ENCODE data around the gene SPO11. TPM values are rescaled to one million over a fixed set of nuclear protein-coding genes. Genes with fewer than 3 reads are reported as not detected.

Gene SPO11
- total RNA-seq, 4 donors from 2014 or later = not detected

- in situ Hi-C loops (cut with MboI; ENCODE audit: low pct_ligation_motif_present in 1 of 4, low pct_unique_long_range_greater_than_20kb in 1 of 4, low sequenced_read_pairs in 3 of 4) (loop anchor here in 2 of 4 donors (25.0 kb wide), 3 partner anchors 212 to 837 kb away; partner anchors contain the start of gene ZBP1 (in 1 of the 2)), intact Hi-C loops (cut with DNase I; ENCODE audit: low total_unique reads) (loop anchor here (10.0 kb wide), 1 partner anchor 220 kb away; no protein-coding TSS in a partner anchor)
- 67 to 87% methylated on average over 1 to 14 of the region's 14 CpGs for WGBS, 2 donors (ENCODE audit: low coverage in 1 of 2)
- Histone ChIP-seq H3K4me1 (peaks cover 0 to 3% (median 0%) of the 10 kb centered on the region in 4 donors), H3K9me3 (no peaks in the 10 kb centered on the region), H3K27me3 (no peaks in the 10 kb centered on the region), H3K36me3 (peaks cover 0 to 60% (median 30%) of the 10 kb centered on the region in 4 donors), H3K27ac (peak overlapping the region in 3 of 4 donors; percentile 12 to 36 (median 12)), H3K4me3 (peak overlapping the region in 1 of 4 donors; percentile 1)
- peak; percentile 28 for DNase-seq
- TF ChIP-seq POLR2AphosphoS5 (IDR thresholded peaks at IDR 0.05) (peak in 1 of 3 donors; percentile 16), CTCF (IDR thresholded peaks at IDR 0.05) (no peak), POLR2A (IDR thresholded peaks at IDR 0.05) (no peak)
These were observed 45.5 kb downstream of the SPO11 start for GRCh38 chr20:57374931-57375651.

- TF ChIP-seq CTCF (IDR thresholded peaks at IDR 0.05) = no peak
- no peak for TF ChIP-seq POLR2A (IDR thresholded peaks at IDR 0.05)
- no peak for TF ChIP-seq POLR2AphosphoS5 (IDR thresholded peaks at IDR 0.05)
- TF ChIP-seq EP300 (IDR thresholded peaks at IDR 0.05; ENCODE audit: low read depth) = no peak
- H3K36me3 ChIP-seq = peaks cover 0 to 56% (median 27%) of the 10 kb centered on the region in 4 donors
- in situ Hi-C loops (cut with MboI; ENCODE audit: low pct_ligation_motif_present in 1 of 4, low pct_unique_long_range_greater_than_20kb in 1 of 4, low sequenced_read_pairs in 3 of 4) = loop anchor here in 2 of 4 donors (25.0 kb wide), 3 partner anchors 212 to 837 kb away; partner anchors contain the start of gene ZBP1 (in 1 of the 2)
- DNase-seq = no peak
- H3K4me1 ChIP-seq = peaks cover 0 to 3% (median 0%) of the 10 kb centered on the region in 4 donors
- peak overlapping the region in 3 of 4 donors; percentile 12 to 36 (median 12) for H3K27ac ChIP-seq
- no peaks in the 10 kb centered on the region for H3K27me3 ChIP-seq
- no peak overlapping the region for H3K4me3 ChIP-seq
- intact Hi-C loops (cut with DNase I; ENCODE audit: low total_unique reads) = loop anchor here (10.0 kb wide), 1 partner anchor 219 kb away; no protein-coding TSS in a partner anchor
- H3K9me3 ChIP-seq = no peaks in the 10 kb centered on the region
- 95 to 100% methylated on average over 1 to 10 of the region's 10 CpGs for WGBS, 2 donors (ENCODE audit: low coverage in 1 of 2)
These were observed 46.1 kb downstream of the SPO11 start for GRCh38 chr20:57375652-57376230.

- intact Hi-C loops (cut with DNase I; ENCODE audit: low total_unique reads) = loop anchor here (10.0 kb wide), 1 partner anchor 217 kb away; no protein-coding TSS in a partner anchor
- H3K36me3 ChIP-seq = peaks cover 0 to 44% (median 21%) of the 10 kb centered on the region in 4 donors
- no peak for TF ChIP-seq POLR2AphosphoS5 (IDR thresholded peaks at IDR 0.05)
- TF ChIP-seq EP300 (IDR thresholded peaks at IDR 0.05; ENCODE audit: low read depth) = no peak
- no peak for TF ChIP-seq CTCF (IDR thresholded peaks at IDR 0.05)
- no peak for TF ChIP-seq POLR2A (IDR thresholded peaks at IDR 0.05)
- 88 to 90% methylated on average over 4 to 13 of the region's 13 CpGs for WGBS, 2 donors (ENCODE audit: low coverage in 1 of 2)
- no peaks in the 10 kb centered on the region for H3K9me3 ChIP-seq
- no peak overlapping the region for H3K27ac ChIP-seq
- no peak for DNase-seq
- in situ Hi-C loops (cut with MboI; ENCODE audit: low pct_ligation_motif_present in 1 of 4, low pct_unique_long_range_greater_than_20kb in 1 of 4, low sequenced_read_pairs in 3 of 4) = loop anchor here in 2 of 4 donors (25.0 kb wide), 3 partner anchors 210 to 835 kb away; partner anchors contain the start of gene ZBP1 (in 1 of the 2)
- no peak overlapping the region for H3K4me3 ChIP-seq
- H3K4me1 ChIP-seq = peaks cover 0 to 8% (median 3%) of the 10 kb centered on the region in 4 donors
- H3K27me3 ChIP-seq = no peaks in the 10 kb centered on the region
These were observed 47.7 kb downstream of the SPO11 start for GRCh38 chr20:57377350-57377749.

- in situ Hi-C loops (cut with MboI; ENCODE audit: low pct_ligation_motif_present in 1 of 4, low pct_unique_long_range_greater_than_20kb in 1 of 4, low sequenced_read_pairs in 3 of 4) (loop anchor here in 2 of 4 donors (25.0 kb wide), 3 partner anchors 209 to 834 kb away; partner anchors contain the start of gene ZBP1 (in 1 of the 2)), intact Hi-C loops (cut with DNase I; ENCODE audit: low total_unique reads) (loop anchor here (10.0 kb wide), 1 partner anchor 217 kb away; no protein-coding TSS in a partner anchor)
- no peak for TF ChIP-seq CTCF (IDR thresholded peaks at IDR 0.05)
- TF ChIP-seq POLR2AphosphoS5 (IDR thresholded peaks at IDR 0.05) = no peak
- TF ChIP-seq EP300 (IDR thresholded peaks at IDR 0.05; ENCODE audit: low read depth) = no peak
- TF ChIP-seq POLR2A (IDR thresholded peaks at IDR 0.05) = no peak
- Histone ChIP-seq H3K27ac (no peak overlapping the region), H3K27me3 (no peaks in the 10 kb centered on the region), H3K4me3 (no peak overlapping the region), H3K36me3 (peaks cover 0 to 42% (median 18%) of the 10 kb centered on the region in 4 donors), H3K4me1 (peaks cover 0 to 14% (median 10%) of the 10 kb centered on the region in 4 donors), H3K9me3 (no peaks in the 10 kb centered on the region)
- no peak for DNase-seq
- 86 to 89% methylated on average over 12 to 16 of the region's 16 CpGs for WGBS, 2 donors (ENCODE audit: low coverage in 1 of 2)
These were observed 48.5 kb downstream of the SPO11 start for GRCh38 chr20:57378107-57378506.
